Trophoblast cell (in vitro differentiated cells and primary cell): ENCODE measurements around the gene FBXO44.

Experiments
- DNase-seq, 2 donors: peaks; one replicate each; pipeline ENCODE4 v3.0.0-alpha.2; 2016
- H2AFZ ChIP-seq: 2 replicates; pipeline ENCODE4 v1.6.1; 2013; ENCODE audit warnings: low read length, moderate library complexity, mild to moderate bottlenecking; ENCODE audit not compliant: insufficient read depth, poor library complexity
- H2AK5ac ChIP-seq: 2 replicates; pipeline ENCODE4 v1.6.1; 2013; ENCODE audit warnings: mild to moderate bottlenecking, low read length
- H2BK120ac ChIP-seq: 2 replicates; pipeline ENCODE4 v1.6.1; 2013; ENCODE audit warnings: low read length, mild to moderate bottlenecking, moderate library complexity; ENCODE audit not compliant: insufficient read depth, poor library complexity
- H2BK12ac ChIP-seq: 2 replicates; pipeline ENCODE4 v1.6.1; 2013; ENCODE audit warnings: mild to moderate bottlenecking, low read length, moderate library complexity
- H2BK5ac ChIP-seq: 2 replicates; pipeline ENCODE4 v1.6.1; 2013; ENCODE audit warnings: low read length, low read depth, moderate library complexity, mild to moderate bottlenecking; ENCODE audit not compliant: poor library complexity
- H3K14ac ChIP-seq: 2 replicates; pipeline ENCODE4 v1.6.1; 2013; ENCODE audit warnings: mild to moderate bottlenecking, low read length
- H3K18ac ChIP-seq: 2 replicates; pipeline ENCODE4 v1.6.1; 2013; ENCODE audit warnings: mild to moderate bottlenecking, low read length
- H3K23ac ChIP-seq: 2 replicates; pipeline ENCODE4 v1.6.1; 2013; ENCODE audit warnings: low read length
- H3K27ac ChIP-seq: 2 replicates; pipeline ENCODE4 v1.5.1; 2013; ENCODE audit warnings: low read depth, mild to moderate bottlenecking, inconsistent platforms, low read length, moderate library complexity
- H3K27me3 ChIP-seq: 2 replicates; pipeline ENCODE4 v1.6.1; 2013; ENCODE audit warnings: inconsistent platforms, mild to moderate bottlenecking, low read length, moderate library complexity; ENCODE audit not compliant: insufficient read depth
- H3K36me3 ChIP-seq, 2 experiments: 1 replicate in 1 of 2; 2 replicates in 1 of 2; pipeline ENCODE4 v1.6.1; 2013; ENCODE audit warnings: low read length in 2 of 2, mild to moderate bottlenecking in 2 of 2, moderate library complexity in 1 of 2; ENCODE audit not compliant: insufficient read depth in 2 of 2, control insufficient read depth in 1 of 2
- H3K4ac ChIP-seq: 2 replicates; pipeline ENCODE4 v1.6.1; 2013; ENCODE audit warnings: low read depth, mild to moderate bottlenecking, low read length, moderate library complexity
- H3K4me1 ChIP-seq, 2 experiments: 1 replicate in 1 of 2; 2 replicates in 1 of 2; pipeline ENCODE4 v1.6.1; 2013; ENCODE audit warnings: low read length in 2 of 2, mild to moderate bottlenecking in 2 of 2, moderate library complexity in 1 of 2; ENCODE audit not compliant: insufficient read depth in 2 of 2, control insufficient read depth in 1 of 2
- H3K4me2 ChIP-seq: 2 replicates; pipeline ENCODE4 v1.6.1; 2013; ENCODE audit warnings: inconsistent platforms, mild to moderate bottlenecking, low read length, moderate library complexity
- H3K4me3 ChIP-seq: 2 replicates; pipeline ENCODE4 v1.5.1; 2013; ENCODE audit warnings: mild to moderate bottlenecking, low read depth, low read length, inconsistent platforms
- H3K79me1 ChIP-seq: one replicate; pipeline ENCODE4 v1.6.1; 2013; ENCODE audit warnings: low read length
- H3K79me2 ChIP-seq: 2 replicates; pipeline ENCODE4 v1.6.1; 2013; ENCODE audit warnings: low read length, mild to moderate bottlenecking; ENCODE audit not compliant: control insufficient read depth, insufficient read depth, poor library complexity
- H3K9ac ChIP-seq: 2 replicates; pipeline ENCODE4 v1.6.1; 2013; ENCODE audit warnings: mild to moderate bottlenecking, low read length
- H3K9me3 ChIP-seq: 2 replicates; pipeline ENCODE4 v1.6.1; 2013; ENCODE audit warnings: low read depth, mild to moderate bottlenecking, control low read depth, inconsistent platforms, low read length; ENCODE audit not compliant: insufficient read depth
- H4K12ac ChIP-seq: 2 replicates; pipeline ENCODE4 v1.6.1; 2013; ENCODE audit warnings: low read depth, mild to moderate bottlenecking, low read length, moderate library complexity
- H4K8ac ChIP-seq: 2 replicates; pipeline ENCODE4 v1.6.1; 2013; ENCODE audit warnings: low read depth, mild to moderate bottlenecking, low read length, moderate library complexity
- H4K91ac ChIP-seq: one replicate; pipeline ENCODE4 v1.6.1; 2013; ENCODE audit warnings: low read depth, mild to moderate bottlenecking, low read length, moderate library complexity
- WGBS: extraction: QIAGEN DNeasy Blood & Tissue Kit; methylation state at CpG from one replicate; pipeline ENCODE4 v1.1.7; 2013; ENCODE audit warnings: missing lambda C conversion rate; ENCODE audit not compliant: insufficient read length, insufficient coverage; ENCODE audit errors: extremely low coverage; 5-methylcytosine and 5-hydroxymethylcytosine counted together

Gene FBXO44

GRCh38 chr1:11703357-11704193 lies 48.9 kb downstream of the FBXO44 start:
- Histone ChIP-seq H4K8ac (no peak overlapping the region), H3K4me1 (no peaks in the 10 kb centered on the region), H3K18ac (no peak overlapping the region), H4K12ac (no peak overlapping the region), H3K14ac (no peak overlapping the region), H3K27ac (no peak overlapping the region), H3K4me2 (no peak overlapping the region), H3K9ac (no peak overlapping the region), H3K4me3 (no peak overlapping the region), H2AFZ (no peak overlapping the region), H3K27me3 (no peaks in the 10 kb centered on the region), H3K79me2 (no peaks in the 10 kb centered on the region), H3K79me1 (no peaks in the 10 kb centered on the region), H3K23ac (no peak overlapping the region), H3K4ac (no peak overlapping the region), H2AK5ac (no peak overlapping the region), H2BK5ac (no peak overlapping the region), H2BK12ac (no peak overlapping the region), H3K36me3 (no peaks in the 10 kb centered on the region), H2BK120ac (no peak overlapping the region), H4K91ac (no peak overlapping the region), H3K9me3 (peaks cover 6% of the 10 kb centered on the region)
- no CpG with 5 or more reads among the region's 8 CpGs for WGBS
- DNase-seq = no peak

GRCh38 chr1:11704194-11704529 lies 49.5 kb downstream of the FBXO44 start:
- no peak overlapping the region for H3K4ac ChIP-seq
- H3K27ac ChIP-seq = no peak overlapping the region
- no peaks in the 10 kb centered on the region for H3K4me1 ChIP-seq
- no peak overlapping the region for H4K91ac ChIP-seq
- H3K27me3 ChIP-seq = no peaks in the 10 kb centered on the region
- no peak overlapping the region for H3K9ac ChIP-seq
- no peak overlapping the region for H3K23ac ChIP-seq
- no peaks in the 10 kb centered on the region for H3K79me2 ChIP-seq
- no peak overlapping the region for H4K8ac ChIP-seq
- no peak overlapping the region for H3K18ac ChIP-seq
- H3K9me3 ChIP-seq = peaks cover 6% of the 10 kb centered on the region
- H3K79me1 ChIP-seq = no peaks in the 10 kb centered on the region
- H2BK5ac ChIP-seq = no peak overlapping the region
- no CpG with 5 or more reads among the region's 11 CpGs for WGBS
- no peak overlapping the region for H3K4me3 ChIP-seq
- H2AFZ ChIP-seq = no peak overlapping the region
- no peak overlapping the region for H4K12ac ChIP-seq
- no peaks in the 10 kb centered on the region for H3K36me3 ChIP-seq
- H3K4me2 ChIP-seq = no peak overlapping the region
- no peak overlapping the region for H2BK120ac ChIP-seq
- no peak overlapping the region for H2AK5ac ChIP-seq
- no peak overlapping the region for H3K14ac ChIP-seq
- no peak for DNase-seq
- H2BK12ac ChIP-seq = no peak overlapping the region

- H3K4me1 ChIP-seq = no peaks in the 10 kb centered on the region
- no peak overlapping the region for H3K14ac ChIP-seq
- H2BK120ac ChIP-seq = no peak overlapping the region
- DNase-seq = no peak
- H3K79me2 ChIP-seq = no peaks in the 10 kb centered on the region
- no peaks in the 10 kb centered on the region for H3K79me1 ChIP-seq
- H4K91ac ChIP-seq = no peak overlapping the region
- no peak overlapping the region for H3K18ac ChIP-seq
- H3K27me3 ChIP-seq = no peaks in the 10 kb centered on the region
- whole genome bisulfite sequencing = no CpG with 5 or more reads among the region's 22 CpGs
- H2BK12ac ChIP-seq = no peak overlapping the region
- H2AFZ ChIP-seq = no peak overlapping the region
- no peak overlapping the region for H4K12ac ChIP-seq
- H4K8ac ChIP-seq = no peak overlapping the region
- no peak overlapping the region for H3K27ac ChIP-seq
- no peak overlapping the region for H3K4ac ChIP-seq
- H3K9me3 ChIP-seq = peaks cover 6% of the 10 kb centered on the region
- no peaks in the 10 kb centered on the region for H3K36me3 ChIP-seq
- no peak overlapping the region for H3K4me2 ChIP-seq
- H2AK5ac ChIP-seq = no peak overlapping the region
- H2BK5ac ChIP-seq = no peak overlapping the region
- no peak overlapping the region for H3K23ac ChIP-seq
- H3K9ac ChIP-seq = no peak overlapping the region
- no peak overlapping the region for H3K4me3 ChIP-seq
These were observed 50.2 kb downstream of the FBXO44 start for GRCh38 chr1:11704691-11705475.

GRCh38 chr1:11705596-11705995 lies 50.9 kb downstream of the FBXO44 start:
- H3K18ac ChIP-seq = no peak overlapping the region
- no peak overlapping the region for H4K8ac ChIP-seq
- no peak overlapping the region for H3K9ac ChIP-seq
- H2BK5ac ChIP-seq = no peak overlapping the region
- WGBS = no CpG with 5 or more reads among the region's 9 CpGs
- H3K9me3 ChIP-seq = peaks cover 6% of the 10 kb centered on the region
- no peak overlapping the region for H3K4me3 ChIP-seq
- no peak overlapping the region for H2AFZ ChIP-seq
- no peak overlapping the region for H3K23ac ChIP-seq
- H3K27me3 ChIP-seq = no peaks in the 10 kb centered on the region
- no peaks in the 10 kb centered on the region for H3K4me1 ChIP-seq
- no peak for DNase-seq
- no peaks in the 10 kb centered on the region for H3K79me2 ChIP-seq
- H3K79me1 ChIP-seq = no peaks in the 10 kb centered on the region
- H2BK120ac ChIP-seq = no peak overlapping the region
- no peak overlapping the region for H4K12ac ChIP-seq
- H4K91ac ChIP-seq = no peak overlapping the region
- H3K4me2 ChIP-seq = no peak overlapping the region
- no peak overlapping the region for H2BK12ac ChIP-seq
- H3K27ac ChIP-seq = no peak overlapping the region
- H3K4ac ChIP-seq = no peak overlapping the region
- H2AK5ac ChIP-seq = no peak overlapping the region
- H3K14ac ChIP-seq = no peak overlapping the region
- no peaks in the 10 kb centered on the region for H3K36me3 ChIP-seq
